OCI-LY1 (cell line): ENCODE data around the gene PRSS23.

Experiments used
- H2AFZ ChIP-seq: fragments of 200-600 bp; sonication (generic), shearing (Covaris generic); 2 replicates; pipeline ENCODE4 v1.6.0; 2014; ENCODE audit warnings: antibody characterized with exemption, mild to moderate bottlenecking, low read length
- H3F3A ChIP-seq: fragments of 200-600 bp; sonication (generic), shearing (Covaris generic); 2 replicates; pipeline ENCODE4 v1.6.0; 2014; ENCODE audit warnings: mild to moderate bottlenecking, antibody characterized with exemption, low read length, moderate library complexity; ENCODE audit not compliant: insufficient read depth
- H3K27ac ChIP-seq: fragments of 200-600 bp; sonication (generic); 2 replicates; pipeline ENCODE4 v1.5.1; 2014; ENCODE audit warnings: low read length, mixed run types, mild to moderate bottlenecking, low read depth; ENCODE audit not compliant: poor library complexity, severe bottlenecking
- H3K27me3 ChIP-seq: fragments of 200-600 bp; sonication (generic); 2 replicates; pipeline ENCODE4 v1.6.0; 2014; ENCODE audit warnings: antibody characterized with exemption, mild to moderate bottlenecking, low read length, moderate library complexity; ENCODE audit not compliant: insufficient read depth
- H3K36me3 ChIP-seq: fragments of 200-600 bp; sonication (generic); 2 replicates; pipeline ENCODE4 v1.6.1; 2014; ENCODE audit warnings: mild to moderate bottlenecking, antibody characterized with exemption, low read length, moderate library complexity, mixed read lengths; ENCODE audit not compliant: insufficient read depth
- H3K4me1 ChIP-seq: fragments of 200-600 bp; sonication (generic); 2 replicates; pipeline ENCODE4 v1.5.1; 2014; ENCODE audit warnings: mild to moderate bottlenecking, low read length, moderate library complexity; ENCODE audit not compliant: insufficient read depth, severe bottlenecking
- H3K4me2 ChIP-seq: fragments of 200-600 bp; sonication (generic), shearing (Covaris generic); 2 replicates; pipeline ENCODE4 v1.6.1; 2014; ENCODE audit warnings: low read length
- H3K4me3 ChIP-seq: fragments of 200-600 bp; sonication (generic); 2 replicates; pipeline ENCODE4 v1.5.1; 2014; ENCODE audit warnings: low read length, low read depth, mild to moderate bottlenecking, mixed read lengths; ENCODE audit not compliant: poor library complexity, severe bottlenecking
- H3K79me2 ChIP-seq: fragments of 200-600 bp; shearing (Covaris generic); 2 replicates; pipeline ENCODE4 v1.6.1; 2016; ENCODE audit warnings: mixed run types, low read length, mixed read lengths; ENCODE audit not compliant: insufficient read depth
- H3K9ac ChIP-seq: fragments of 200-600 bp; sonication (generic), shearing (Covaris generic); 2 replicates; pipeline ENCODE4 v1.6.1; 2014; ENCODE audit warnings: mild to moderate bottlenecking, low read length, mixed read lengths
- H3K9me2 ChIP-seq: fragments of 200-600 bp; sonication (generic), shearing (Covaris generic); 2 replicates; pipeline ENCODE4 v1.6.1; 2014; ENCODE audit warnings: low read depth, mild to moderate bottlenecking, low read length, mixed read lengths
- H3K9me3 ChIP-seq: fragments of 200-600 bp; shearing (Covaris generic); 2 replicates; pipeline ENCODE4 v1.6.1; 2014; ENCODE audit warnings: low read length, mixed read lengths
- H4K20me1 ChIP-seq: fragments of 200-600 bp; sonication (generic), shearing (Covaris generic); 2 replicates; pipeline ENCODE4 v1.6.0; 2016; ENCODE audit warnings: mild to moderate bottlenecking, low read length; ENCODE audit not compliant: insufficient read depth
- EZH2 ChIP-seq: fragments of 200-600 bp; sonication (generic), shearing (Covaris generic); IDR thresholded peaks from 2 replicates; pipeline ENCODE4 v1.8.0; 2017; ENCODE audit warnings: borderline replicate concordance, mixed run types, mild to moderate bottlenecking, antibody characterized with exemption, low read length, moderate library complexity, mixed read lengths
- TF ChIP-seq, protein P1 (sequence below): fragments of 200-600 bp; sonication (generic), shearing (Covaris generic); IDR thresholded peaks from 2 replicates; pipeline ENCODE4 v1.5.1; 2017; ENCODE audit warnings: mild to moderate bottlenecking, antibody characterized with exemption, low read length, moderate library complexity, mixed read lengths

PRSS23 gene

DNA sequence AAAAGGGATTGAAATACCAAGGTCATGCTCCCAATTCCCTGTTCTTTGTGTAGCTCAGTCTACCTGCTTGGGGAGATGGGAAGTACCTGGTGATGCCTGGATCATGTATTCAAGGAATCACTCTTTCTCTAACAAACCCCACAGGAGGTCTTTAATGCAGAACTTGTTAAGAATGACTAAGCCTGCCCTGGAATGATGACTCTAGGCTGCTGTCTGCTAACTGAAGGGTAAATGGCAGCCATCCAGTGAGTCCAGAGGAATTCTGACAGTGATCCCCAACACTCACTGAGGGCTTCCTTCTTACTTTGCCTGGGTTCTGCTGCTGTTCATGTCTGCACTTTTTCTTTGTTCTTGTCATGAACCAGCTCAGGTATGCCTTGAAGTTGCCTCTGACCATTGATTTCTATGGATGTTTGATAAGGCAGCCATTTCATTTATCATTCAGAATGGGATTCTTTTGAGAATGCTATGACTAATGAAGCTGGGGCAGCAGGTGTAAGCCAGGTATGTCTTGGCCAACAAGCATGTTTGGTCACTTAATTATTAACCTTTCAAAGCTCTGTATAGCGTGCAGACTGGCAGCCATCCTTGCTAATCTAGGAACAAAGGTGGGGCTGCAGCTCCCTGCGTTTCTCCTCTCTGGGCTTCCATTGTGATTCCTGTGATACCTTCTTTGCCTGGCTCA, 11.4 kb downstream of the PRSS23 start:
- Histone ChIP-seq H3K4me1 (no peaks in the 10 kb centered on the region), H2AFZ (no peak overlapping the region), H3K9me3 (no peaks in the 10 kb centered on the region), H3K9me2 (no peaks in the 10 kb centered on the region), H4K20me1 (no peaks in the 10 kb centered on the region), H3K4me3 (no peak overlapping the region), H3K79me2 (no peaks in the 10 kb centered on the region), H3F3A (no peaks in the 10 kb centered on the region), H3K4me2 (no peak overlapping the region), H3K27ac (no peak overlapping the region), H3K36me3 (no peaks in the 10 kb centered on the region), H3K9ac (no peak overlapping the region), H3K27me3 (no peaks in the 10 kb centered on the region)
- TF ChIP-seq EZH2, result no peak
- TF ChIP-seq, protein P1, sequence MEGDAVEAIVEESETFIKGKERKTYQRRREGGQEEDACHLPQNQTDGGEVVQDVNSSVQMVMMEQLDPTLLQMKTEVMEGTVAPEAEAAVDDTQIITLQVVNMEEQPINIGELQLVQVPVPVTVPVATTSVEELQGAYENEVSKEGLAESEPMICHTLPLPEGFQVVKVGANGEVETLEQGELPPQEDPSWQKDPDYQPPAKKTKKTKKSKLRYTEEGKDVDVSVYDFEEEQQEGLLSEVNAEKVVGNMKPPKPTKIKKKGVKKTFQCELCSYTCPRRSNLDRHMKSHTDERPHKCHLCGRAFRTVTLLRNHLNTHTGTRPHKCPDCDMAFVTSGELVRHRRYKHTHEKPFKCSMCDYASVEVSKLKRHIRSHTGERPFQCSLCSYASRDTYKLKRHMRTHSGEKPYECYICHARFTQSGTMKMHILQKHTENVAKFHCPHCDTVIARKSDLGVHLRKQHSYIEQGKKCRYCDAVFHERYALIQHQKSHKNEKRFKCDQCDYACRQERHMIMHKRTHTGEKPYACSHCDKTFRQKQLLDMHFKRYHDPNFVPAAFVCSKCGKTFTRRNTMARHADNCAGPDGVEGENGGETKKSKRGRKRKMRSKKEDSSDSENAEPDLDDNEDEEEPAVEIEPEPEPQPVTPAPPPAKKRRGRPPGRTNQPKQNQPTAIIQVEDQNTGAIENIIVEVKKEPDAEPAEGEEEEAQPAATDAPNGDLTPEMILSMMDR, result no peak

DNA sequence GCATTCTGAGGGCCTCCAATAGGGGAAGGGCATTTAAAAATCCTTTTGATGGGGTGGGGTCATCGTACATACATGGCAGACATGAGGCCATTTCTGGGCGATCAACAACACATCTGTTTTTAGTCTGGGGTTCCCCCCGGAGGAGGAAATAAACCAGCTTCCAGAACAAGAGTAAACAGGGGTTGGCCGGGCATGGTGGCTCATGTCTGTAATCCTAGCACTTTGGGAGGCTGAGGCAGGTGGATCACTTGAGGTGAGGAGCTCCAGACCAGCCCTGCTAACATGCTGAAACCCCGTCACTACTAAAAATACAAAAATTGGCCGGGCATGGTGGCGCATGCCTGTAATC, 12.0 kb downstream of the PRSS23 start:
- Histone ChIP-seq H3K27me3 (no peaks in the 10 kb centered on the region), H3K9me2 (no peaks in the 10 kb centered on the region), H3K4me2 (no peak overlapping the region), H2AFZ (no peak overlapping the region), H3K79me2 (no peaks in the 10 kb centered on the region), H3K9ac (no peak overlapping the region), H3K4me3 (no peak overlapping the region), H3K4me1 (no peaks in the 10 kb centered on the region), H3K36me3 (no peaks in the 10 kb centered on the region), H3K9me3 (no peaks in the 10 kb centered on the region), H3F3A (no peaks in the 10 kb centered on the region), H3K27ac (no peak overlapping the region), H4K20me1 (no peaks in the 10 kb centered on the region)
- TF ChIP-seq, protein P1, result no peak
- TF ChIP-seq EZH2, result no peak

DNA sequence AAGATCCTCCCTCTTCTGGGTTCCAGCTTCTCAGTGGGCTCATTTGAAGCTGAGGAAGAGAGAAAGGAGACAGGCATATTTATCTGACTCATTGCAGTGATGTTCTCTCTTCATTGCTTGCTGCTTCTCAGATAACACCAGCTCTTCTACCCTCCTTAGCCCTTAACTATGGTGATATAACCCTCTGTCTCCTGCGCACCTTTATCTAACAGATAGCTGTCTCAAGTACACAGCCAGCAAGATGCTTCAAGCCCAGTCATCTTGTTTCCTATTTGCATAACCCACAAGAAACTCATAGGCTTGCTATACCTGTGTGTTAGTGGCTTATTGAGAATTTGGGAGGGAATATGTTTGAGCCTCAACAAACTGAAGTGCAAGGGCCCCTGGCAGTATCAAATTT, 12.6 kb downstream of the PRSS23 start:
- Histone ChIP-seq H3K36me3 (no peaks in the 10 kb centered on the region), H3K4me3 (no peak overlapping the region), H3K9me2 (no peaks in the 10 kb centered on the region), H3K4me2 (no peak overlapping the region), H3K27me3 (no peaks in the 10 kb centered on the region), H3K9ac (no peak overlapping the region), H3K4me1 (no peaks in the 10 kb centered on the region), H3F3A (no peaks in the 10 kb centered on the region), H3K9me3 (no peaks in the 10 kb centered on the region), H4K20me1 (no peaks in the 10 kb centered on the region), H3K27ac (no peak overlapping the region), H2AFZ (no peak overlapping the region), H3K79me2 (no peaks in the 10 kb centered on the region)
- TF ChIP-seq, protein P1, result no peak
- no peak for TF ChIP-seq EZH2
